ENCODE results near the gene ZFAND3.

- TF ChIP-seq CTCF (IDR thresholded peaks at IDR 0.05 in 4 of 5, conservative IDR thresholded peaks at IDR 0.05 in 1 of 5) = no peak
- TF ChIP-seq POLR2A (IDR thresholded peaks at IDR 0.05) = no peak
Observed at GRCh38 chr6:37784585-37784967, 35.0 kb upstream of the ZFAND3 start.

All from gastrocnemius medialis (tissue), 4 donors.